ENCODE measurements around the gene PLXNA4. TPM values are rescaled to one million over a fixed set of nuclear protein-coding genes. Genes with fewer than 3 reads are reported as not detected.
"Not testable (repeated sequence)": the region's sequence is repeated elsewhere in the genome, so short reads cannot be mapped to it uniquely, and the experiment has no call there.

PLXNA4 gene
- total RNA-seq, 2 donors from 2014 or later = 1.4 to 2.3 TPM

DNA sequence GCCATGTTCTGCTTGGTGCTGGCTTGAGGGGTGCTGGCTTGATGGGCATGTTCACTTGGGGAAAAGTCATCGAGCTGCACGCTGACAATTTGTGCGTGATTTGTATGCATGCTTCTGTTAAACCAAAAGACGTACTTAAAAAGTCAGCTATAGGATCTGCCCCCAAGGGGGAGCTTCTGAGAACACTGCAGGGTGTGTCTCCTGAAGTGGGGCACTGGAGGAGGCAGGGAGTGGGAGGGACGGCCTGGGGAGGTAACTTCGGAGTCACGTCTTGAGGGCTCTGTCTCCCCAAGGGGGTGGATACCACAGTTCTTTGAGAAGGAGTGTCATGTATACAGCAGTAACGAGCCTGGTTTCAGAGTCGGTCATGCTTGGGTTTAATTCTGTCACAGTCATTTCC, 406.5 kb downstream of the PLXNA4 start:
- Mint-ChIP-seq H3K27ac (no peak overlapping the region), H3K4me3 (no peak overlapping the region), H3K27me3 (no peaks in the 10 kb centered on the region), H3K4me1 (peaks cover 5% of the 10 kb centered on the region), H3K36me3 (ENCODE audit: low read depth) (no peaks in the 10 kb centered on the region), H3K9me3 (no peaks in the 10 kb centered on the region)
- no peak for ATAC-seq (replicated peaks)

GRCh38 chr7:132168239-132168638, 408.0 kb downstream of the PLXNA4 start:
- H3K4me1 Mint-ChIP-seq = peaks cover 5% of the 10 kb centered on the region
- ATAC-seq (replicated peaks) = no peak
- no peak overlapping the region for H3K4me3 Mint-ChIP-seq
- no peaks in the 10 kb centered on the region for H3K9me3 Mint-ChIP-seq
- no peak overlapping the region for H3K27ac Mint-ChIP-seq
- no peaks in the 10 kb centered on the region for H3K27me3 Mint-ChIP-seq
- no peaks in the 10 kb centered on the region for H3K36me3 Mint-ChIP-seq (ENCODE audit: low read depth)

DNA sequence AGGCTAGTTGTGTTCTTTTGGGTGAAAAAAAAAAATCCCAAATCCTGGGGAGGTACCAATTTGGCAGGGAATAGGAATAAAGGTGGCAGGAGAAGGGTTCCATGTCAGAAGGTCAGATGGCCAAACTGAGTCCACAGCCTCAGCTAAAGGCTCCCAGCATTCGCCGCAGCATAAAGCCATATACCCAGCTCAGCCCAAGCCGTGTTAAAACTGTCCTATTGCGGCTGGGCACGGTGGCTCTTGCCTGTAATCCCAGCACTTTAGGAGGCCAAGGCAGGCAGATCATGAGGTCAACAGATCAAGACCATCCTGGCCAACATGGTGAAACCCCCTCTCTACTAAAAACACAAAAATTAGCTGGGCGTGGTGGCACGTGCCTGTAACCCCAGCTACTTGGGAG, 410.6 kb downstream of the PLXNA4 start:
- not testable (repeated sequence) for H3K9me3 Mint-ChIP-seq; H3K27me3 Mint-ChIP-seq; H3K36me3 Mint-ChIP-seq (ENCODE audit: low read depth); H3K4me3 Mint-ChIP-seq; H3K27ac Mint-ChIP-seq; H3K4me1 Mint-ChIP-seq; ATAC-seq (replicated peaks)

GRCh38 chr7:132164558-132165125, 411.6 kb downstream of the PLXNA4 start:
- Mint-ChIP-seq H3K4me1 (peaks cover 5% of the 10 kb centered on the region), H3K27ac (no peak overlapping the region), H3K36me3 (ENCODE audit: low read depth) (no peaks in the 10 kb centered on the region), H3K4me3 (no peak overlapping the region), H3K27me3 (peaks cover 7% of the 10 kb centered on the region), H3K9me3 (no peaks in the 10 kb centered on the region)
- no peak for ATAC-seq (replicated peaks)

DNA sequence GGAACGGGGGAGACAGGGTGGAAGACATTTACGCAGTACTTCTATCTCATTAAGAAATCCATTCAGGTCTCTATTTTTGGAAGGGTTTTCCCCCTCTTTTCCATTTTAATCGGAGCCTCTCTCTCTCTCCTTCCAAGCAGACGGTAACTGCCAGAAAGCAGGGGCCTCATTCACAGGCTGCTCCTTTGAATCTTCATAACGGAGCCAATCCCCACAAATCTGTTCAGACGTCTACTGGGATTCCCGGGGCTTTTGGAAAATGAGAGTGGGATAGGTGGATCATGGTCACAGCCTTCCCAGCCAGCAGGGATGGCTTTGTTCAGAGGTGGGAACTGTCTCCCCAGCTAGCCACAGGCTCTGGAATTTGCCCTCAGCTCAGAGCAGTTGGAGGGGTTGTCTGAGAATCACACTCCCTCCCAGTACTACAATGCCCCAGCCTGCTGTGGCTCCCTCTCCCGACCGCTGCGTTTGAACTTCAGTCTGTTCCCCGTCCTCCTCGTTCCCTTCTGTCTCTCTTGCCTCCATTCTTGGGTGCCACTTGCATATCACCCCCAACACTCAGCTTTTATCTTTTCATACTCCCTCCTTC, 413.6 kb downstream of the PLXNA4 start:
- H3K4me1 Mint-ChIP-seq = peaks cover 5% of the 10 kb centered on the region
- H3K36me3 Mint-ChIP-seq (ENCODE audit: low read depth) = no peaks in the 10 kb centered on the region
- no peak overlapping the region for H3K4me3 Mint-ChIP-seq
- no peak overlapping the region for H3K27ac Mint-ChIP-seq
- H3K27me3 Mint-ChIP-seq = peaks cover 7% of the 10 kb centered on the region
- no peaks in the 10 kb centered on the region for H3K9me3 Mint-ChIP-seq
- ATAC-seq (replicated peaks) = no peak

DNA sequence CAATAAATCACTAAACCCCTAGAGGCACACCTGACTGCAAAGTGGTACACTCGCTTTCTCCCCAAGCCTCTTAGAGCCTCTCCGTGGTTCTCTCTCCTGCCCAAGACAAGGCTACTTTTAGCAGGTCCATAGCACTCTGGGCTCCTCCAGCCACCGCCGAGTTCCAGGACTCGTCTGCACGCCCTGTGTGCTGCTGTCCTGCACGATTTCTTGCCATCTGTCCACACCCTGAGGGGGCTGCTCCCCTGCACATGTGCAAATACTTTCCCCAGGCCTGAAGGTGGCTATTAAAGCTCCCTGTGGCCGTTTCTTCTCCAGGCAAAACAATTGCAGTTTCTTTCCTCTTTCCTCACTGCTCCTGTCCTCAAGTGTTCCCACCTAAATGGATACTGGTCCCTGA, 414.3 kb downstream of the PLXNA4 start:
- peaks cover 5% of the 10 kb centered on the region for H3K4me1 Mint-ChIP-seq
- no peaks in the 10 kb centered on the region for H3K9me3 Mint-ChIP-seq
- no peaks in the 10 kb centered on the region for H3K36me3 Mint-ChIP-seq (ENCODE audit: low read depth)
- H3K27me3 Mint-ChIP-seq = peaks cover 7% of the 10 kb centered on the region
- H3K4me3 Mint-ChIP-seq = no peak overlapping the region
- no peak overlapping the region for H3K27ac Mint-ChIP-seq
- no peak for ATAC-seq (replicated peaks)

DNA sequence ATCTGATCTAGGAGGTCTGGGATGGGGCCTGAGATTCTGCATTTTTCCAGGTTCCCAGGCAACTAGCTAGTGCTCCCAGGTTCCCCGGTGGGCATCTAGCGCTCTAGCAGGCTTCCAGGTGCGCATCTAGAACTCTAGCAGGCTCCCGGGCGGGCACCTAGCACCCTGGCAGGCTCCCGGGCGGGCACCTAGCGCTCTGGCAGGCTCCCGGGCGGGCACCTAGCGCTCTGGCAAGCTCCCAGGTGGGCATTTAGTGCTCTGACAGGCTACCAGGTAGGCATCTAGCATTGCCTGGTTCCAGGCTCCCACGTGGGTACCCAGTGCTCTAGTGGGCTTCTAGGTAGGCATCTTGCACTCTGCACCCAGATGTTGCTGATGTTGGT, 414.7 kb downstream of the PLXNA4 start:
- peaks cover 7% of the 10 kb centered on the region for H3K27me3 Mint-ChIP-seq
- H3K9me3 Mint-ChIP-seq = no peaks in the 10 kb centered on the region
- H3K4me1 Mint-ChIP-seq = peaks cover 4% of the 10 kb centered on the region
- no peak overlapping the region for H3K27ac Mint-ChIP-seq
- no peak for ATAC-seq (replicated peaks)
- H3K36me3 Mint-ChIP-seq (ENCODE audit: low read depth) = no peaks in the 10 kb centered on the region
- H3K4me3 Mint-ChIP-seq = no peak overlapping the region

DNA sequence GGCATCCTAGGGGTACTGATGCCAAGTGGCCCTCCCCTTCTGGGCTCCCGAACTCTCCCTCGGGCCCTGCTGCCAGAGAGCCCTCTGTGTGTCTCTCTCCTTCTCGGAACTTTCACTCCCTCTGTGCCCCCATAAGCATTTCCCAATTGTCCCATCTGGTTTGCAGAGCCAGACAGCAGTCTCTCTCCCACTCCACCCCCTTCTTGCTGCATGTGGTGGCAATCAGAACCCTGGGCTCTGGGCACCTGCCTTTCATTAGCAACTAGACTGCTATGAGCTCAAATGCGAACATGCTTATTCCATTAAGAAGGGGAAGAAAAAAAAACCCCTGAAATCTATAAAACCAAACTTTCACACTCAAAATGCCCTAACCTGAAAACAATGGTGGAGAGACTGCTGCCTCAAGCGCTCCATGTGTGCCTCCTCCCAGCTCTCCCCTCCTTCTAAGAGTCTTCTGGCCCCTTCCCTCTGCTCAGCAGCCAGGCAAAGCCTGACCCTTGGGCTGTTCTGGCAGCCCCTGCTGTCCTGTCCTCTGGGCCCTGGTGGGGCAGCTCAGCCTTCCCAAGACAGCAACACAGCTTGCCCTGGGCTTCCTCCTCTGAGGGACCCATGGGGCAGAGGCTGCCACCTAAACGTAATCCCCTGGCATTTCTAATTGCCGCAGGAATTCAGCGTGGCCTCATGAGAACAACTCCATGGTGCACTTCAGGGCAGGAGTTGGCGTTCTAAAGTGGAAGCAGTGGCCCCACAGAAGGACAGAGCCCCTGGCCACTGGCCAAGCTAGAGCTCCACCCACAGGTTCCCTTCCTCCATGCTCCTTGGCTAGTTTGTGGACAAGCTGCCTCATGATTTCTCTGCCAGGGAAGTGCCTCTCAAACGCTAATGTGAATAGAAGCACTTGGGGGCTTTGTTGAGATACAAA, 415.4 kb downstream of the PLXNA4 start:
- Mint-ChIP-seq H3K4me3 (no peak overlapping the region), H3K9me3 (no peaks in the 10 kb centered on the region), H3K27me3 (peaks cover 7% of the 10 kb centered on the region), H3K27ac (no peak overlapping the region), H3K4me1 (no peaks in the 10 kb centered on the region), H3K36me3 (ENCODE audit: low read depth) (no peaks in the 10 kb centered on the region)
- ATAC-seq (replicated peaks) = no peak

DNA sequence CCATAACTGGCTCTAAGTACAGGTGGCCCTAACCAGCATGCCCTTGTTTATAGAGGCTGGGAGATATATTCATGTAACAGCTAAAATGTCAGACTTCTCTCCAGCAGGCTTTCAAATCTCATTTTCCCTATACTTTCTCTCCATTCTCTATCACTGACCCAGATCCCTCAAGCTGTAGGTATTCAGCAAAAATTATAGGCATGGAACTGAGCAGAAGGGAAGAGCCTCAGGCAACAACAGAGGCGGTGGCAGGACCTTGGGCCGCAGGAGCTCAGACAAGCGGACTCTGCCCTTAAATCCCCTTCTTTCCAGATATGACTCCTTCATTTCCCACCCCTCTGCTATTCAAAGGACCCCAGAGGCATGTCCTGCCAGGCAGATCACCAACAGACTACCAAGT, 417.4 kb downstream of the PLXNA4 start:
- H3K4me3 Mint-ChIP-seq = no peak overlapping the region
- H3K4me1 Mint-ChIP-seq = no peaks in the 10 kb centered on the region

GRCh38 chr7:132158166-132158565, 418.1 kb downstream of the PLXNA4 start:
- no peak overlapping the region for H3K27ac Mint-ChIP-seq
- ATAC-seq (replicated peaks) = no peak
- H3K27me3 Mint-ChIP-seq = peaks cover 7% of the 10 kb centered on the region
- H3K4me3 Mint-ChIP-seq = no peak overlapping the region
- no peaks in the 10 kb centered on the region for H3K36me3 Mint-ChIP-seq (ENCODE audit: low read depth)
- no peaks in the 10 kb centered on the region for H3K9me3 Mint-ChIP-seq
- H3K4me1 Mint-ChIP-seq = no peaks in the 10 kb centered on the region

More for the DNA sequence above, 417.4 kb downstream of the PLXNA4 start:
- peaks cover 7% of the 10 kb centered on the region for H3K27me3 Mint-ChIP-seq
- no peaks in the 10 kb centered on the region for H3K9me3 Mint-ChIP-seq
- H3K36me3 Mint-ChIP-seq (ENCODE audit: low read depth) = no peaks in the 10 kb centered on the region
- no peak overlapping the region for H3K27ac Mint-ChIP-seq
- ATAC-seq (replicated peaks) = no peak

GRCh38 chr7:132155715-132156114, 420.6 kb downstream of the PLXNA4 start:
- Mint-ChIP-seq H3K36me3 (ENCODE audit: low read depth) (no peaks in the 10 kb centered on the region), H3K9me3 (no peaks in the 10 kb centered on the region), H3K27me3 (no peaks in the 10 kb centered on the region), H3K27ac (no peak overlapping the region), H3K4me1 (no peaks in the 10 kb centered on the region), H3K4me3 (no peak overlapping the region)
- no peak for ATAC-seq (replicated peaks)

GRCh38 chr7:132154695-132155471, 421.4 kb downstream of the PLXNA4 start:
- no peak overlapping the region for H3K4me3 Mint-ChIP-seq
- H3K27ac Mint-ChIP-seq = no peak overlapping the region
- H3K27me3 Mint-ChIP-seq = no peaks in the 10 kb centered on the region
- ATAC-seq (replicated peaks) = no peak
- no peaks in the 10 kb centered on the region for H3K36me3 Mint-ChIP-seq (ENCODE audit: low read depth)
- no peaks in the 10 kb centered on the region for H3K4me1 Mint-ChIP-seq
- no peaks in the 10 kb centered on the region for H3K9me3 Mint-ChIP-seq

DNA sequence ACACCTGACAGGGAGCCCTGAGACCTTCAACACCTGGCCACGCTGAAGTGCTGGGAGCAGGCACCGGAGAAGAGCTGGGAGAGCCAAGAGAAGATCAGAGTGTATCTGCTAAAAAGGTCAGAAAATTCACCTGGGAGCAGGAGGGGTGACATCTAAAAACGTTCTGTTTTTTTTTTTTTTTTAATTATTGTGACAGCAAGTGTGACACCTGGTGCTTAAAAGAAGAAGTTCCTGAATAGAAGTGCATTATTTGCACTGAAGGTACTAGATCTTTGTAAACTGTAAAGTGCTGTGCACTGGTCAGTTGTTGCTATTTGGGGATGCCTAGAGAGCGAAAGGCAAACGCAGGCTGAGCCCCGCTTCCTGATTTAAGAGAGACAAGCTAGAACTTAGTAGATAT, 422.0 kb downstream of the PLXNA4 start:
- Mint-ChIP-seq H3K9me3 (no peaks in the 10 kb centered on the region), H3K27ac (no peak overlapping the region), H3K36me3 (ENCODE audit: low read depth) (no peaks in the 10 kb centered on the region), H3K27me3 (no peaks in the 10 kb centered on the region), H3K4me1 (no peaks in the 10 kb centered on the region), H3K4me3 (no peak overlapping the region)
- no peak for ATAC-seq (replicated peaks)

DNA sequence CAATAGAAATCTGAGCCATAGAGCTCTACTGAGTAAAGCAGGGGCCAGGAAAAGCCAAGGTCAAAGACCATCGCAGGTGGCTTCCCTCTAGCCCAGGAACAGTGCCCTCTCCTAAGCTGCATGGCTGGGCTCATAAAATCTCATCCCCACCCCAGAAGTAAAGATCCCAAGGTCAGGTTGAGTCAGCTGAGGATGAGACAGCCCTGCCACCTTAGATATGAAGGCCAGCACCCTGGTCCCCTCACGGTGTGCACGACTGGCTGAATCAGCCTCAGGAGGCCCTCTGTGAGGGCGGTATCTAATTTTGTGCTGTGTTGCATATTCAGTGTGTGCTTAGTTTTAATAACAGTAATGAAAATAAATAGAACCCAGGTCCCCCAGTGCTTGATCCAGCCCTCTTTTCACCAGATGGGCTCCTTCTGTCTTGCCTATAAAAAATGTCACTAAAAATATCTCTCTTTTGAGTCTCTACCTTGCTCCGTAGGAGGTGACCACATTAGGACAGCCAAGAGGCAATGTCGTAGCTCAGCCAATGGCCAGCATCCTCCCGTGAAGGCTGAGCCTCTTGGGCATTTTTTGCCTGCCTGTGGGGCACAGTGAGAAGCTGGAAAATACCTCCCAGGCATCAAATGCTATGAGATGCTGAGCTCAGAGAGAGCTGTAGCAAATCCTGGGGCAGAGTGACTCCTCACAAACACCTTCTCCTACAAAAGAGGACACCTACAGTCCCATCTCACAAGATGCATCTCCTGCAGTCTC, 424.0 kb downstream of the PLXNA4 start:
- Mint-ChIP-seq H3K9me3 (no peaks in the 10 kb centered on the region), H3K27ac (no peak overlapping the region), H3K4me3 (no peak overlapping the region), H3K4me1 (no peaks in the 10 kb centered on the region), H3K36me3 (ENCODE audit: low read depth) (no peaks in the 10 kb centered on the region), H3K27me3 (no peaks in the 10 kb centered on the region)
- ATAC-seq (replicated peaks) = no peak

Data from activated T-helper 17 cell treated with anti-CD3 and anti-CD28 coated beads, Interleukin-2, amount 50 U/mL, for 72 hours (primary cell).